Midbrain (tissue), 1 donor: ENCODE data around the gene ATP10B.
A peak's percentile ranks its signal among the peaks of the same experiment; 100 is the strongest.
"Not testable (repeated sequence)": the region's sequence is repeated elsewhere in the genome, so short reads cannot be mapped to it uniquely, and the experiment has no call there.

Source experiments
- DNase-seq: peaks from one replicate; lab custom pipeline; 2025; lab: John Stamatoyannopoulos, UW

The ATP10B gene, protein sequence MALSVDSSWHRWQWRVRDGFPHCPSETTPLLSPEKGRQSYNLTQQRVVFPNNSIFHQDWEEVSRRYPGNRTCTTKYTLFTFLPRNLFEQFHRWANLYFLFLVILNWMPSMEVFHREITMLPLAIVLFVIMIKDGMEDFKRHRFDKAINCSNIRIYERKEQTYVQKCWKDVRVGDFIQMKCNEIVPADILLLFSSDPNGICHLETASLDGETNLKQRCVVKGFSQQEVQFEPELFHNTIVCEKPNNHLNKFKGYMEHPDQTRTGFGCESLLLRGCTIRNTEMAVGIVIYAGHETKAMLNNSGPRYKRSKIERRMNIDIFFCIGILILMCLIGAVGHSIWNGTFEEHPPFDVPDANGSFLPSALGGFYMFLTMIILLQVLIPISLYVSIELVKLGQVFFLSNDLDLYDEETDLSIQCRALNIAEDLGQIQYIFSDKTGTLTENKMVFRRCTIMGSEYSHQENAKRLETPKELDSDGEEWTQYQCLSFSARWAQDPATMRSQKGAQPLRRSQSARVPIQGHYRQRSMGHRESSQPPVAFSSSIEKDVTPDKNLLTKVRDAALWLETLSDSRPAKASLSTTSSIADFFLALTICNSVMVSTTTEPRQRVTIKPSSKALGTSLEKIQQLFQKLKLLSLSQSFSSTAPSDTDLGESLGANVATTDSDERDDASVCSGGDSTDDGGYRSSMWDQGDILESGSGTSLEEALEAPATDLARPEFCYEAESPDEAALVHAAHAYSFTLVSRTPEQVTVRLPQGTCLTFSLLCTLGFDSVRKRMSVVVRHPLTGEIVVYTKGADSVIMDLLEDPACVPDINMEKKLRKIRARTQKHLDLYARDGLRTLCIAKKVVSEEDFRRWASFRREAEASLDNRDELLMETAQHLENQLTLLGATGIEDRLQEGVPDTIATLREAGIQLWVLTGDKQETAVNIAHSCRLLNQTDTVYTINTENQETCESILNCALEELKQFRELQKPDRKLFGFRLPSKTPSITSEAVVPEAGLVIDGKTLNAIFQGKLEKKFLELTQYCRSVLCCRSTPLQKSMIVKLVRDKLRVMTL (N-terminal part only)

DNA sequence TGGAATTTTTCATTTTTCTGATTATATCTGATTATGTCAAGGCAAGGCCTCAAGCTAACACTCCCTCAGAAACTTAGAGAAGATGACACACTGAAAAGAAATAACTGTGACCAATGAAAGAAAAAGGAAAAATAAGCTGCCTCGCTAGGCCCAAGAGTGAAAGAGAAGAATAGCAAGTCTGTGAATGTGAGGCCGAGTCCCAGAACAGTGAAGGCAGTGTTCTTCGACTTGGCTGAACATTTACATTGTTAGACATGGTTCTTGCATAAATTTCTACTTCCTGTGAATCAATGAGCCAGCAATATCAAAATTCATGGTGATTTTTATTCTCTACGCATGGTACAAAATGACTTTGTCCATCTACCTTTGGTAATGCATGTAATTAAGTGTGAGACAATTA lies at the start of gene ATP10B:
ATP10B (minus strand) TSS at position 163 of the 400 bp plus-strand sequence. CDS start 164,137 bp downstream, outside the sequence.
- DNase-seq, result peak; percentile 66

DNA sequence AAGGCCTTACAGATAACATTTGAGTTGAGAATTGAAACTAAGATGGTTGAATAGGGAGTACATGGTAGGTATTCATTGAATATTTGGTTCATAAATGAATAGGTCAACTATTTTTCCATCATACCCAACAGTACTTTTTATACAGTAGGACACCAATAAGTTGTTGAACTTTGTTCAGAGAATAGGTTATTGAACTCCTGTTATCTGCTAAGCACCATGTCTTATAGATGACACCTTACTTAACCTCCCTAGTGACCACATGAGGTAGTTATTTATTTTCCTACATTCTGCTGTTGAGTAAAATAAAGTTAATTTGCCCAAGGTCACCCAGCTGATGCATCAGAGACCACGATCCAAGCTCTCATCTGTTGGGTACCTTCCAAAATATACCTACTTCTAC lies 49.6 kb upstream of the ATP10B start:
- no peak for DNase-seq

DNA sequence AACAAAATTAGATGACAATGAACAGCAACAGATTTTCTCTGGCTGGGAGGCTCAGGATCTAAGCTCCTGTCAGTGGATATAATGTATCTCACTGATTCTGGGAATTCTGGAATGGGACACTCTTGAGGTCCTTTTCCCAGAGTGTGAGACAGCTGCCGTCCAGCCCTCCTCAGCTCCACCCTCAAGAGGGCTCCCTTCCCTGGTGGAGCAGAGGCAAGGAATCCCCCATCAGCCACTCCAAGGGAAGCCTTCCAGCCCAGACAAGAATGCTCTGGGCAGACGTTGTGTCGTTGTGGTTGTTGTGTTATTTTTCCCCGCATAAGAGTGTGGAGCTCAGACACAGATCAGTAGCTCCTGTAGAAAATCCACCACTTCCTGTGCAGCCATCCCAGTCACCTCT lies 47.7 kb upstream of the ATP10B start:
- no peak for DNase-seq

DNA sequence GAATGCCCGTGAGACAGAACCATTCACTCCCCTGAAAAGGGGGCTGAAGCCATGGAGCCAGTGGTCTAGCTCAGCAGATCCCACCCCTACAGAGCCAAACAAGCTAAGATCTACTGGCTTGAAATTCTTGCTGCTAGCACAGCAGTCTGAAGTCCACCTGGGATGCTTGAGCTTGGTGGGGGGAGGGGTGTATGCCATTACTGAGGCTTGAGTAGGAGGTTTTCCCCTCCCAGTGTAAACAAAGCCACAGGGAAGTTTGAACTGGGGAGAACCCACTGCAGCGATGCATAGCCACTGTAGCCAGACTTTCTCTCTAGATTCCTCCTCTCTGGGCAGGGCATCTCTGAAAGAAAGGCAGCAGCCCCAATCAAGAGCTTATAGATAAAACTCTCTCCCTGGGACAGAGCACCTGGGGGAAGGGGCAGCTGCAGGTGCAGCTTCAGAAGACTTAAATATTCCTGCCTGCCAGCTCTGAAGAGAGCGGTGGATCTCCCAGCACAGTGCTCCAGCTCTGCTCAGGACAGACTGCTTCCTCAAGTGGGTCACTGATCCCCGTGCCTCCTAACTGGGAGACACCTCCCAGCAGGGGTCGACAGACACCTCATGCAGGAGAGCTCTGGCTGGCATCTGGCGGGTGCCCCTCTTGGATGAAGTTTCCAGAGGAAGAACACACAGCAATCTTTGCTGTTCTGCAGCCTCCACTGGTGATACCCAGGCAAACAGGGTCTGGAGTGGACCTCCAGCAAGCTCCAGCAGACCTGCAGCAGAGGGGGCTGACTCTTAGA lies 41.4 kb upstream of the ATP10B start:
- DNase-seq, result not testable (repeated sequence)

DNA sequence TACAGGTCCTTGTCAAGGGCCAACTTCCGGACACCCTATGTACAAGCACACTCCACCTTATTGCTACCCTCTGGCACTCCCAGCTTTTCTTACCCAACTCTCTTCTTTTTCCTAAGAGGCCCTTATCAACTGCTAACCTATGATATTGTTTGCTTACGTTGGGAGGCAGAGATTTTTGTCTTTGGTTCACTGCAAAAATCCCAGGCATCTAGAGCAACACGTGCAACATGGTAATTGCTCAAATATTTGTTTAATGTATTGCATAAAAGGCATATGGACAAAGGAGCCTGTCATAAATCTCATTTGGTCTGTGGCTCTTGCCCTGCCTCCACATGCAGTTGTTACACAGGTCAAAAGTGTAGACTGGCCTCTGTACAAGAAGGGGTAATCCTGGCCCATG lies 35.8 kb upstream of the ATP10B start:
- DNase-seq, result no peak

DNA sequence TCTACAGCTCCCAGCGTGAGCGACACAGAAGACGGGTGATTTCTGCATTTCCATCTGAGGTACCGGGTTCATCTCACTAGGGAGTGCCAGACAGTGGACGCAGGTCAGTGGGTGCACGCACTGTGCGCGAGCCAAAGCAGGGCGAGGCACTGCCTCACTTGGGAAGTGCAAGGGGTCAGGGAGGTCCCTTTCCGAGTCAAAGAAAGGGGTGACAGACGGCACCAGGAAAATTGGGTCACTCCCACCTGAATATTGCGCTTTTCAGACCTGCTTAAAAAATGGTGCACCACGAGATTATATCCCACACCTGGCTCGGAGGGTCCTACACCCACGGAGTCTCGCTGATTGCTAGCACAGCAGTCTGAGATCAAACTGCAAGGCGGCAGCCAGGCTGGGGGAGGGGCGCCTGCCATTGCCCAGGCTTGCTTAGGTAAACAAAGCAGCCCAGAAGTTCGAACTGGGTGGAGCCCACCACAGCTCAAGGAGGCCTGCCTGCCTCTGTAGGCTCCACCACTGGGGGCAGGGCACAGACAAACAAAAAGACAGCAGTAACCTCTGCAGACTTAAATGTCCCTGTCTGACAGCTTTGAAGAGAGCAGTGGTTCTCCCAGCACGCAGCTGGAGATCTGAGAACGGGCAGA lies 21.7 kb upstream of the ATP10B start:
- DNase-seq, result not testable (repeated sequence)

DNA sequence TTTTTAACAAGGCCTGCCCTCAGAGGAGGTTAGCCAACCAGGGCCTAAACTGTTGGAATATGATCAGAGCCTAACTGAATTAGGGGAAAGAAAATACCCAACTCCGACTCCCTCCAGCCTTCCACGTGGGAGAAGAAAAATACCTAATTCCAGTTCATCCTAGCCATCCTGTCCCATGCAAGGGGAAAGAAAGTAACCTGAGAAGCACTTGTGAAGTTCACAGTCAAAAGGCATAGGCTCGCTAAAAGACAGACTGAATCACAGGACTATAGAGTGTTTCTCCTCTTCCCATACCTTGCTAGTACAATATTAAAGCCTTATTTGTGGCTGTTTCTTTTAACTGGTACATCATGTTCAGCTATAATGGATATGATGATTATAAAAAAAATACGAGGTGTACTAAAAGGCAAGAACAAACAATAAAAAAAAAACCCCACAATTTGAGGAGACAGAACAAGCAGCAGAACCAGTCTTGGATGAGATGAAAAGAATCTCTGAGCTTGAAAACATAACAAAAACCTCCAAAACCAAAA lies 18.0 kb upstream of the ATP10B start:
- no peak for DNase-seq

DNA sequence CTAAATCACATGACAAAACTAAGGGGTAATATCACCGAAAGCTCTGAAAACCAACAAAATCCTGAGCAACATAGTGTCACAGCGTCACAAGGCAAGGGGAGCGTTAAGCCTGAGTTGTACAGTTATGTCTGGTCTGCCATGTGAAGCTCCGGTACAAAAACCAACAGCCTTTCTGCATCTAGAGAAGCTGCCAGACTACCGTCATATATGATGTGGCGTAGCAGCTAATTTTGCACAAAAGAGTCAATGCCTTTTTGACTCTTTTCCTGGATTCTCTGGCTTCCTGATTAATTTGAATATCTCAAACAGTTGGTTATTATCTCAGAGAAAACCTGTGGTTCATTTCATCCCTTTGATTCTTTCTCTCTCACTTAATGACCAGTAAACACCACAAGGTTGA lies 16.0 kb upstream of the ATP10B start:
- DNase-seq, result no peak

DNA sequence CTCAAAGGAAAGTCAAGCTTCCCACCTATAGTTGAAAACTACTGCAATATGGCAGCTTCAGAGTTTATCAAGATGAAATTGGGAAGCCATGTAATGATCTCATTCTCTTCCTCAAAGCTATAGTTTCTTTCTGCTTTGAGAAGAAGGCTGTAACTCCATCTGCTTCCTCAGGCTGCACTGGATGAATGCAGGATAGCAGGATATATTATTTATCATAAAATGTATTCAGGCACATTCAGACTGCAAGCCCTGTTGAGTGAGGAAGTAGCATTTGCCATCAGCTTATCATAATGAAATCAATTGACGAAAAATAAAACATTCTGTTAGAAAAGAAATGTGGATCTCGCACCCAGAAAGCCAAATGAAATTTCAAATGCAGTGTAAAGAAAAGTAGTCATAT lies 560 bp downstream of the ATP10B start:
- peak; percentile 68 for DNase-seq

DNA sequence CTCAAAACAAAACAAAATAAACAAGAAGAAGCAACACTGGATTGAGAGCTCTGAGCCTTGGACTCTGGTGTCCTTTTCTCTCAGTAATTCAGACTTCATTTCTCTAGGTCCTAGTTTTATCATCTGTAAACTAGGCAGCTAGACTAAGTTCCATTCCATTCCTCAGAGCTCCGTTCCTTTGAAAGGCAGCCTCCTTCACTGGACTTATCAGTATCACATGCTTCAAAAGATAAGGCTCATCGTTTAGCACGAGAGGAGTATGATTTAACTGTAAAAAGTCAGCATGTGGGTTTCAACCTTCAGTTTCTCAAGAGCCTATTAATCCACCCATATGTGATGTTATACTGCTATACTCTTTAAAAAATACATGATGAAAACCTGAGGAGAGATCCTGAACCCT lies 1.6 kb downstream of the ATP10B start:
- DNase-seq, result peak; percentile 45

DNA sequence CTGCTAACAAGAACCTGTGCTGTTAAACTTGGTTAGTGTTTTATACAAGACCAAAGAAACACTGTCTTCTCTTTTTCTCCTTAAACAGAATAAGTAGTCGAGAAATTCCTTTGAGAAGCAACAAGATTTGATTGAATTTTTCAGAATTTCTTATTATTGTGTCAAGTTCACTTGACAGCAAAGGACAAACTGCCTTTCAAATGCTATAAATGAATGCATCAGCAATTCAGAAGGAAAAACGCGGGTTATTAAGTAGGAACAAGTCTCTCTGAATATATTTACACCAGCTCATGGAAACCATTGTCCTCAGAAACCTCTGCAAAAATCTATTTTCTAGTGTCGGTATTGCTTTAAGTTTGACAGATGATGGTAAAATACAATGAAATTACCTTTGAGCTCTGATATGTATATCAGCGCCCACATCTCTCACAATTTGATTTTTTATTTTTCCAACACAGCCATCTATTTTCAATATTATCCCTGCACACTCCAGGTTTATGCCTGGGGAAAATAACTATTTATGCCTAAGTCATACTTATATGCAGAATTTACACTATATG lies 4.4 kb downstream of the ATP10B start:
- no peak for DNase-seq

DNA sequence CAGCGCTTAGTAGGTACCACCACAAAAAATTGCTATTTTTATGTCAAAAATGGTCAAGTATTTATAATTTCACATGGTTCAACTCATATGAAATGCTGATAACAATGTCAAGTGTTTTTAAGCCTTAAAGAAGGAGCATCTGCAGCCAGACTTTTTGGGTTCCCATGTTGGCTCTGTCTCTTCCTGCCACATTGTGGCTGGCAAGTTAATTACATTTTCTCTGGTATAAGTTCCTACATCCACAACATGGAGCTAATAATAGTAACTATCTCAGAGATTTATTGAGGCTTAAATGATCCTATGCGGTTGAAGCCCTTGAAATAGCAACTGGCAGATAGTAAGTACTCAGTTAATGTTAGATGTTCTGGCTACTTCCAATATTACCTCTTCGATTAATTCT lies 5.4 kb downstream of the ATP10B start:
- DNase-seq, result no peak

DNA sequence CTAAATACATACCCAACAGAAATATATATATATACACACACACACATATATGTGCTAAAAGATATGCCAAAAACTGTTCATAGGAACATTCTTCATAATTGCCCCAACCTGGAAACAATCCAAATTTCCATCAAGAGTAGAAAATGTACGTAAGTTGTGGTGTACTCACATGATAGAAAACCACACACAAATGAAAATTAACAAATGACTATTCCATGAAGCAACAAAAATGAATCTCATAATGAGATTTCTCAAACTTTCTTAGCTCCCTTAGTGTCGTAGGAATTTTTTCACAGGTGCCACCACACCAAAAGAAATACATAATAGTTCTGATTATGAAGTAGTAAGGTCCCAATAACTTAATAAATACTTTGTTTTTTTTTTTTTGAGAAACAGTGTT lies 7.8 kb downstream of the ATP10B start:
- DNase-seq, result no peak

DNA sequence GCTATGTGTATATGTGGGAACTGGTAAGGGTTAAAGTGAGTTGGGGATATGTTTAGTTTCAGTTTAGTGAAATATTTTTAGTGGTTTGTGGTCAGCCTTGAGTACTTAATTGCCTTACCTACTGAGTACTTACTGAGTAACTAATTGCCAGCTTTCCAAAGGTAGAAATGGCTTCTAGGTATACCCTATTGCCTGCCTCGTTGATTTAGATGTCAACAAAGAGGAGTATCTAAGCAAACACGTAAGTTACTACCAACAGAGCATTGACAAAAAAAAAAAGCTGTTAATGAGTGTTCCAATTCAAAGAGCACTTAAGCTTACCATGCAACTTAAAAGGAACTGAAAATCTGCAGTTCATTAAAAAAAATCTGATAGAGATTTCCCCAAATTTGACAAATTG lies 8.8 kb downstream of the ATP10B start:
- DNase-seq, result no peak

DNA sequence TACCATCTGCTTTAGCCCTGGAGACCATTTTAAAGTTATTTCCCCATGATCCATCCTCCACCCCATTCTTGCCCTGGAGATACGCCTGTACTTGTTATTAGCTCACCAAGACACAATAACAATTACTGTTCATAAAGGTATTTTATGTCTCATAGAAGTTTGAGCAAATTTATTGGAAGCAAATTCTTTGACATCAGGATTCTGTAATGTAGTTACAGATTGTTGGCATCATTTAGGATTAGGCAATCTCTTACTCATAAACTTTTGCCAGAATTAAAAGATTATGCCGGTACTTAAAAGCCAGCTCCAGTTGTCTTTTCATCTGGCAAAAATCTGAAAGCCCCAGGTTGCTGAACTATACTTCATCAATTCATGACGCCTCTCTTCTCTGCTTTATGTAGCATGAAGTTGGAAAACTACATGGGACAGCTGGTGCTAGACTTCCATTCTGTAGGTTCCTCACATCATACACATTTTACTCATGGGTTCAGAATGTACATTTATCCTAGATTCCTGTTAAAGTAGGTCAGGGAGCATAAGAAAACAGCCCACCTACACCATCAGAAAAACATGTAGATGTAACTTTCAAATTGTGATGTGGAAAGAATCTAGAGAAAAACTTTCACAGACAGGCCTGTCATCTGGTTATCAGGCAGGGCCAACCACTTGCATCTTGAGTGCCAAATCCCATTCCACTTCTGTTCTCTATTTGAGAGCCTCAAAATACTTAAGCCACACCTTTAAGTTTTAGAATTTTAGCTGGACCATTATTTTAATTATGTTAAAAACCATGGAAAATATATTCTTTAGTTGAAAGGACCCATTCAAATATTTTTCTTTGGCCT lies 14.0 kb downstream of the ATP10B start:
- DNase-seq, result no peak

DNA sequence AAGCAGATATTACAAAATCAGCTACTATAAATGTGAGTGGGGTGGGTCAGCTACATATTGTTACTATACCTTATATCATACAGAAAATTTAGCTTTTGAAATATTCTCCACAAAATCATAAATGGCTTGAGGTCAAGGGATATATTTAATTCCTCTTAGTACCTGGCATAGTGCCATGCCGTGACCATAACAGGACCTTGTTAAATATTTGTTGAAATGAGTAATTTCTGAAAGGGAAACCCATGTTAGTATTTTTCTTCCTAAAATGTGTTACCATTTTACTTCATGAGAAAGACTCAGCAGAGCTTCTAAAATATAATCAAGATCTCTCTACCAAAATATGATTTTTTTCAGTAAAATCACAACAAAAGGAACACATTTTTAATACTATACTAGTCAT lies 14.8 kb downstream of the ATP10B start:
- no peak for DNase-seq

DNA sequence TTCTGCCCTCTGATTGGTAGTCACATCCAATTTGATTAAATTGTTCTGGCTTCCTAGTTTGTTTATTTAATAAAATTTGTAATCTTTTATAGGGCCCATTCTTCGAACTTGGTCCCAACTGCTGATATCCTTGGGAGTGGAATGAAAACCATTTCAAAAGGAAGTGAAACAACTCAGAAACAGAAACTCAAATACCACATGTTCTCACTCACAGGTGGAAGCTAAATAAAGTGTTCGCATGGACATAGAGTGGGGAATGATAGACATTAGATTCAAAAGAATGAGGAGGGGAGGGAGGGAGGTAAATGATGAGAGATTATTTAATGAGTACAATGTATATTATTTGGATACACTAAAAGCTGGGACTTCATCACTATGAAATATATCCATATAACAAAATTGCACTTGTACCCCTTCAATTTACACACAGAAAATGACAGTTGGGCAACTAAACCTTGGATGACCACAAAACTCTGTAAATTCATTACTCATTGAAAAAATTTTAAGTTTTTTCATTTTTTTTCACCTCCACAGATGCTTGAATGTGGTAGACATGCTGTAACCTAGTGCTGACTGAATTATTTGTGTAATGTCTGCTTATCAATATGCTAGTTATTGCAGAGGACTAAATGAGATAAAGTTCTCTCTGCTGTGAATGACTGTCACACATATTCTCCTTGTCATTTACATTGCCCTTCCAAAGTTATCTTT lies 16.0 kb downstream of the ATP10B start:
- no peak for DNase-seq

DNA sequence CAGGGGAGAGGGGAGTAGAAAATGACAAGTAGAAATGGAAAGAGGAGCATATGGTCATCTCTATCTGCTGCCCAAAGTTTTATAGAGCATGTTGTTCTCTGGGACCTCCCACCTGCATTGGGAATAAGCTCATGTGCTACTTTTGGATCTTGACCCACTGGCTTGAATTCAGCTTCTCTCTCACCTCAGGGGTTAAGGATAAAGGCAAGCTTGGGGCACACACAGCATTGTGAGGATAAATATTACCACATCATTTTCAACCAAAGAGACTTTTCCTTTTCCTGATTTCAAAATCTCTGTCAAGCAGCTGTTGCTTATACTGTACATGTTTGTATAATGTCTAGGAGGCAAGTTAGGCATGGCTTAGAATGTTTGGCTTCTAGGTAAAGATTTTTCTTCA lies 16.6 kb downstream of the ATP10B start:
- DNase-seq, result no peak

DNA sequence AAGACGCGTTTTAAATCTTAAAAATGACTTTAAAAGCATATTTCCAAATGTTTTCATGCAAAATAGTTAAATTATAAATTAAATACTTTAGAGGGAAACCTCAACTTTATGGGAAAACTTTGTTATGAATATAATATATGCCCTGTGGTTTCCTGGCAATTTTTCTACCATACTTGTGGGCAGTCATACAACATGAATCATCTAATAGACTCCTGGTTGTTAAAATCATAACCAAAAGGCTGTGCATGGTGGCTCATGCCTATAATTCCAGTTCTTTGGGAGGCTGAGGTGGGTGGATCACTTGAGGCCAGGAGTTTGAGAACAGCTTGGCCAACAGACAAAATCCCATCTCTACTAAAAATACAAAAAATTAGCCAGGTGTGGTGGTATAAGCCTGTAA lies 18.2 kb downstream of the ATP10B start:
- no peak for DNase-seq
